8988T (cell line): ENCODE data around the gene C19orf38.
A peak's percentile ranks its signal among the peaks of the same experiment; 100 is the strongest.

Experiments
- DNase-seq: peaks from one replicate; pipeline ENCODE4 v3.0.0; 2011

The C19orf38 gene, protein sequence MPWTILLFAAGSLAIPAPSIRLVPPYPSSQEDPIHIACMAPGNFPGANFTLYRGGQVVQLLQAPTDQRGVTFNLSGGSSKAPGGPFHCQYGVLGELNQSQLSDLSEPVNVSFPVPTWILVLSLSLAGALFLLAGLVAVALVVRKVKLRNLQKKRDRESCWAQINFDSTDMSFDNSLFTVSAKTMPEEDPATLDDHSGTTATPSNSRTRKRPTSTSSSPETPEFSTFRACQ

DNA sequence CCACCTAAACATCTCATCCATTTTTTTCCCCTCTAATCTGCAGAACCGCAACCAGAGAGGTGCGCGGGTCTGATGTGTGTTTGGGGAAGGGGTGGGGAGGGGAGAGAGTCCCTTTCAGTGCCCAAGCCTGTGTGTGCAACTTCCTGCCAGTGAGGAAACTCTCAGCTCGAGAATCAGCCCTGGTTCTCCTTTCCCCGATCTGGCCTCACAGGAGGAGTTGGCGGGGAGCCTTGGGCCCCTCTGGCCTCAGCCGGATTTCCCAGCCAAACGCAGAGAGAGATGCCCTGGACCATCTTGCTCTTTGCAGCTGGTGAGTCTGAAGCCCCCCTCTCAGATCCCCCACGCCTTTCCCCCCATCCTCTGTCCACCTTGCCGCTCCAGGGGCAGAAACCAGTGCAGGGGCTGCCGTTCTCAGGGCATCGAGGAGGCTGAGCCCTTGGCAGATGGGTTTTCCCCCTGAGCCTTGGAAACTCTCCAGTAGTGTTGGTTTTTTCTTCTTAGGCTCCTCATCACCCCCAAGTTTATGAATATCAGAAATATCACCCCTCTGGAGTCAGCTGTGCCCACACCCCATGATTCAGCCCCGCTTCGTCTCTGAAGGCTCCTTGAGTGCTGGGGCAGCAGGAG lies at the start of gene C19orf38:
Gene C19orf38 (plus strand): TSS at position 186 of the 627 bp plus-strand sequence. CDS start 94 bp downstream, at position 280.
- no peak for DNase-seq

DNA sequence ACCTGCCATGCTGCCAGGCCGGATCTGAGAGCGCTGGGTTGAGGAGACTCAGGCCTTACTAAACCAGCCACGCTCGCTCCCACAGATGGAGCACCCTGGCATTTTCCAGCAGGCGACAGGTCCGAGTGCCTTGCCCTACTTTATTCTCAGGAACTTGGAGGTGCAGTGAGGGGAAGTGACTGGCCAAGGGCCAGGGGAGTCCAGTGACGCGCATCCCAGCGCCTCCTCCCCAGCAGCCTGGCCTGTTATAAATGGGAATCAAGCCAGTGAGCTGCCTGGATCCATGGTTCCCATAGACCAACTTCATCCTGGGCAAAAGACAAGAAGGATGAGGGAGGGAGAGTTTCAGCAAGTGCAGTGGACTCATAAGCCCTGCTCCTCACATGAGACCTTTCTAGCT lies 47.7 kb upstream of the C19orf38 start:
- DNase-seq, result no peak

DNA sequence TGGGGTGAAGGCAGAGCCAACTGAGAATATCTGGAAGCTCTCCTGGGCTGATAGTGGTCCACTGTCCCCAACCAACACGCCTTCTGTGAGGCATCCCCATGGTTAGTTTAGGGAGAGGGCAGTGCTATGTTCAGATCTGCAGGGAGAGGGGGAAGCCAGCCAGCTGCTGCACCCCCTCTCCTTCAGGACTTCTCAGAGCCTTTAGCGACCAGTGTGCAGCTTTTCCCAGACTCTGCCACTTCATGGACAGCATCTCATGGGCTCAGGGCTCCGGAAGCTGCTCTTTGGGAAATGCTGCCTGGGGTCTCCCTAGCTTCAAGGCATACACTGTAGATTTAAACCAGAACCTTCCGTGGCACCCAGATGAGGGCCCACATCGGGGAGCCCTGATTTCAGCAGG lies 45.7 kb upstream of the C19orf38 start:
- no peak for DNase-seq

DNA sequence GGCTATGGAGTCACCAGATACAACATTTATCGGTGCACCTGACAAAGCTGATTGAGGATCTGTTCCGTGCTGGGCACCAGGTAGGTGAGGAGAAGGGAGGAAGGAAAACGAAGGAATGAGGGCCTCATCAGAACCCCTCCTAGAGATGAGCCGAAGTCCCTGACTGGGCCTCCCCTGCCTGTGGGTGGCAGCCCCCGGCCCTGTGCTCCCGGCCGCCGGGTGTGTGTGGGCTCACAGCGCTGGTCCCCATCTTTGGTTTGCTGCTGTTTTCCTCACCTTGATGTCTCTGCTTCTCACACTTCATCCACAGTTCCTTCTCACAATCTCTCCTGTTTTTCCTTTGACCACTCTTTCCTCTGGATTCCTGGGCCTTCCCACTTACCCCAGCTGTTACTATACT lies 45.0 kb upstream of the C19orf38 start:
- DNase-seq, result no peak

DNA sequence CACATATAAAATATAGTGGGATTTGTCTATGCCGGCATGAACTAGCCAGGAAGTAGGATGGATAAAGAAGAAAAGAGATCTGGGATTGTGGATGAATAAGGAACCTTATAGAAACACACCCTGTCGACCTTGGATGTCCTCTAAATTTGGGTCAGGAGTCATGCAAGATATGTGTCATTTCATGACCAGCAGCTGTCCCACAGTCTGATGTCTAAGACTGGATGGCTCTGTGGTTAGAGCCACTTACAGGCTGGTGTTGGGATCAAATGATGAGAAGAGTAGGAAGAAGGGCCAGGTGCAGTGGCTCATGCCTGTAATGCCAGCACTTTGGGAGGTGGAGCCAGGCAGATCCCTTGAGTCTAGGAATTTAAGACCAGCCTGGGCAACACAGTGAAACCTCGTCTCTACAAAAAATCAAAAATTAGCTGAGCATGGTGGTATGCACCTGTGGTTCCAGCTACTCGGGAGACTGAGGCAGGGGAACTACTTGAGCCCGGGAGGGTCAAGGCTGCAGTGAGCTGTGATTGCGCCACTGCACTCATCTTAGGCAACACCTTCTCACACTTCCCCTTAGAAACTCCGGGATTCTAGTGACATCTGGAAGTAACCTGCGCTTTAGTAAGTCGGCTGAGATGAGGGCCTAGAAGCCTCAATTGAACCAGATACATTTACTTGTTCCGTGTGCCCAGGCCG lies 43.0 kb upstream of the C19orf38 start:
- DNase-seq, result no peak

DNA sequence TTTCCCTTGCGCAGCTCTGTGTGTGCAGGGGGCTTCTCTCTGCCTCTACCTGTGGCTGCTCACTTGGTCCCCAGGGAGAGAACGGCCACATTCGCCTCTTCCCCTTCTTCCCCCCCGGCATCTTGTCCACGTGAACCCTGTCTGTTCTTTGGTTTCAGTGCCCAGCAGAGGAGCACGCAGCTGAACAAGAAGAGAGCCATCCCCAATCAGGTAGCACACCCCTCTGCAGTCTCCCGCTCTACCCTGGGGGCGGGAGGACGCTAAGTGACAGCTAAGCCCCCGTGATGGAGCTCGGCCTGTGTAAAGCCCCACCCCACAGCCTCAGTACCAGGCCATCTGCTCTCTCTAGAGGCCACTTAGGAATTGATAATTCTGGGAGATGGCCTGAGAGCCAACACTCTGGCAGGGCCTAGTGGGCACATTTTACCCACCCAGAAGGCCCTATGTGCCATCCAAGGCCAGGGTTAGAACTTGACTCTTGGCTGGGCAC lies 42.4 kb upstream of the C19orf38 start:
- DNase-seq, result no peak

DNA sequence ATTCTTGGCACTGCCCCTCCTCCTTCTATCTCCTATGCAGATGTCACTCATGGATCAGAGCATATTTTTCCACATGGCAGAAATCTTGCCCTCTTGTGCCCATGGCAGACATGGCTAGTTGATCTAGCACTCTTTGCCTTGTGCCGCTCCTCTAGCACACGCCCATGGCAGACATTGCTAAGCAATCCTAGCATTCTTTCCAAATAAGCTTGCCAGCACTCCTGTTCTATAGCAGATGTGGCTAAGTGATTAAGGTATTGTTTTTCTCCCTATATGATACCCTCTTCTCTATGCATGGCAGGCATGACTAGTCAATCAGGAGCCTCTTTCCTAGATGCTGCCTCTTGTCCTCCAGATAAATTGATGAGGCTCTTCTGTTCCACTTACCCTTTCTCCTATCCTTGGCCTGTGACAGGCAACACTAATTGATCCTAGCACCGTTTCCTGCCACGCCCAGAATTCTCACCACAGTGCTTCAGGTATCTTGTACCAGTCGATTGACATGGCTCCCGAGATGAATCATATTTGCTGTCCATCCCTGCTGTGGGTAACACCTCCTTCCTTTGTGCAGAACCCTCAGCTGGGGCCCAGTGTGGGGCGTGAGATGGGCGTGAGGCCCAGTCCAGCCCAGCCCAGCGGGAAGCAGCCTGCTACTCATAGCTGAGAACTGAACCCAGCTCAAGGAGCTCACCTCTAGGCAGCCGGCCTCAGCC lies 39.1 kb upstream of the C19orf38 start:
- DNase-seq, result no peak

DNA sequence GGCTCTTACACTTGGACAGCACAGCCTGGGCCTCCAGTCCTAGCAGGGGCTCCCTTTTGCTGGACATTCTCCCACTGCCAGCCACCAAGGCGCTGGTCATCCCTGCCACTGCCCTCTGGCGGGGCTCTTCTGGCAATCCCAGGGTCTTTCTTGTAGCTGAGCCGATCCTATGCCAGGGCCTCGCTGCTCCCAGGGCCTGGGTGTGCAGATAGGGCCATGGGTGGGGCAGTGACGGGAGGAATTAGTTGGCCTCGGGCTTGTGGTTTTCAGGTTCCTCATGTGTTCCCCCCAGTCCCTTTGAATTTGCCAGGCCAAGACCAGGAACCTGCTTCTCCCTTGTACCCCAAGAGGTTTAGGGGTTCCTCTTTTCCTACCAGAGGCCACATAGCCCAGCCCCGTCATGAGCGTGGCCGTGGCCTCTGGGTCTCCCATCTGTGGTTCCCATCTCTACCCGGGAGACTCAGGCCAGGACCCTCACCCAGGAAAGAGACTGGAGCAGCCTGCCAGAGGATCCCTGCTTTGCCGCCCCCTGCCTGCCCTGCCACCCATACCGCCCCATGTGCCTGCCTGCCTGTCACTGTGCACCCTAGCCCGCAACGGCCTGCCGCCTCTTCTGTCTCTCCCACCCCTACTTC lies 38.4 kb upstream of the C19orf38 start:
- no peak for DNase-seq

DNA sequence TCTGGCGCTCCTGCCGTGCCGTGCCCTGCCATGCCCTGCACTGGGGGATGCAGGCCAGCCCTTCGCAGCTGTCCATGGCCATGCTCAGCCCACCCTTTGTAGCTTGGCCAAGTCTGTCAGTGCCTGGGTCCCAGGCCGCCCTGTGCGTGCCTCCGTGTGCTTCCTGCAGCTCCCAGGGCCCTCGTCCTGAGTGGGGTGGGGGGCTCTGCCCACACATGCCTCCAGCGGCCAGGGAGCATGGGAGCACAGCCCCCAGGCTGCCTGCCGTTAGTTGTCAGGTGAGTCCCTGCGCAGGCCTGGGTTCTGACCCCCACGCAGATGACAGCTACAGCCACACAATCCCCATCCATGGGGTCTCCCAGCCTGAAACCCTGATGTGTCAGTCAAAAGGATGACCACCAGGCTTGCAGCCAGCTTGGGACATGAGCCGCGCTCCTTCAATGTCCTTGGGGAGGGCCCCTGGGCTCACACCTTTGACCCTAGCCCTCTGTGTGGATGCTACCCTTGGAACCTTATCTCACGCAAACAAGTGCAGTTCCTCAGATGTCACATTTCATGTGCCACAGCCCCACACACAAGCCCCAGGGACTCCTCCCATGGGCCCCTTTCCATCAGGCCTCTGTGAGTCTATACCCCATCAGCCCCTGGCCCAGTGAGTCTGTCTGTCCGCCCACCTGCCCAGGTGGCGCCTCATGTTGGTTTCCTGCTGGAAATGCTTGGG lies 36.7 kb upstream of the C19orf38 start:
- DNase-seq, result no peak

DNA sequence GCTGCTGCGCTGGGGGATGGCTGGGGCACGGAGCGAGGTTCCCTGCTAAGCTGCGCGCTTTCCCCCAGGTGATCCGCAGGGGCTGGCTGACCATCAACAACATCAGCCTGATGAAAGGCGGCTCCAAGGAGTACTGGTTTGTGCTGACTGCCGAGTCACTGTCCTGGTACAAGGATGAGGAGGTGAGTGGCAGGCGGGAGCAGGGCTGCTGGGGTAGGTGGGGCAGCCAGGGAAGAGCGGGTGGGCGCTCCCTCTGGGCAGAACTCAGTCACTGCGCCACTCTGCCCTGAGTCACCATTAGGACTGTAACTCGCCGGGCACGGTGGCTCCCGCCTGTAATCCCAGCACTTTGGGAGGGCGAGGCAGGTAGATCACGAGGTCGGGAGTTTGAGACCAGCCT lies 36.0 kb upstream of the C19orf38 start:
- no peak for DNase-seq

DNA sequence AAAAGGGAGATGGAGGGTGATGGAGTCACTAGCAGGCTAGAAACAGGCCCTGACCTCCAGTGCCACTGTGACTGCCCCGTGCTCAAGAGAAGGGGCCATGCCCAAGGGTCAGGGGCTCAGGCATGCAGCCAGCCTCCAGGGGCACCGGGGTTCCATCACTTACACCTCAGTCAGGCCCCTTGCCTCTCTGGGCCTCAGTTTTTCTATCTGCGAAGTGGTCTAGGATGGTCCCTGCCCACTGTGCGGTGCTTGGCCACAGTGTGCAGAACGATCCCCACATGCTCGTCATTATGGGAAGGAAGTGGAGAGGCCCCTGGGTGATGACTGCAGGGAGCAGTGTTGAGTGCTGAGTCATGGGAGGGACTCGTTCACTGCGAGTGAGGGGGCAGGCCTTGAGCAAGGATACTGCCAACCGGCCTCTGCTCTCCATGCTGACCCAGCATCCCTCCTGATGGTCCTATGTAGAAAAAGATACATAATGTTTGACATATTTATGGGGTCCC lies 35.3 kb upstream of the C19orf38 start:
- peak; percentile 91 for DNase-seq

DNA sequence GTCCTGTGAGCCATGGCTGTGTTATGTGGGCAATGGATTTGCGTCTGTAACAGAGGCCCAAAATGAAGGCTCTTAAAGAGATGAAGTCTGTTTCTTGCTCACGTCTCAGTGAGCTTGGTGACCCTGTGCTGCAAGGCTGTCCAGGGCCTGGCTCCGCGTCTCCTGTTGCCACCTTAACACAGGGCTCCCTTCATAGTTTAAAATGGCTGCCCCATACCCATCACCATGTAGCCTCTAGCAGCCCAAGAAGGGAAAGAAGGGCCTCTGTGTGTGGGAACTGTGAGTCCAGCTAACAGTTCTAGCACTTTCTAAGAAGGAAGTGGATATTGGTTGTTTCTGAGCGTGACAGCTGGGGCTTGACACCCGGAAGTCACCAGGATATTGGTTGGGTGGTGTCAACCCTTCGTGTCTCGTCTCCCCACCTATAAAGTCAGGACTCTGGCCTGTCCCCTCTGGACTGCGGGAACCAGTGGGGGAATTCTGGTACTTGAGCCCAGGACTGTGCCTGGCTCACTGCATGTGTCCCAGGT lies 33.1 kb upstream of the C19orf38 start:
- DNase-seq, result no peak

DNA sequence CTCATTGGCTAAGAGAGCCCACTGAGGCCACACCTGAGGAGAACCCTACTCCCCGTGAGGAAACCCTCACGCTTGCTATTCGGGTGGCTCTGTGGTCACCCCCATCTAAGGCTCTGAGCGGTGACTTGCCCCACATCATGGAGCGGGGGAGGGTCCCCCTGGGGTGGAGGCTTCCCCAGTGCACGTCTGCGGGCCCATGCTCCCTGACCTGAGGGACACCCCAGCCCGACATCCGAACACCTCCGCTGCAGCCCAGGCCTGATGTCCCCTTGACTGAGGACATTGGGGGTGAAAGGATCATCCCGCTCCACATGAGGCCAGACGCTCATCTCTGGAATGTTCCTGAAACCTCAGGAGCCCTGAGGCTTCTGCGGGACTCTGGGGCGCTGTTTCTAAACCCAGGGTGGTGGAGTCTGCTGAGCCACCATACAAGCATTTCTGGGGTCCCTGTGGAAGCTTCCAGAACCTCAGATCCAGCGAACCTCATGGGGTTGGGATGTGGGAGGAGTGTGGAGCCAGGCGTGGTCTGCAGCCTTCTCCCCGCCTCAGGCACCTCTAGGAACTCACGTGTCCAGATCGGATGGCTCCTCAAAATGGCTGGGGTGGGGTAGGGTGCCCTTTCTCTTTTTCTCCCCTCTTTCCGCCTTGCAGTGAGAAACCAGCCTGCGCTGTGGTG lies 32.1 kb upstream of the C19orf38 start:
- DNase-seq, result no peak

DNA sequence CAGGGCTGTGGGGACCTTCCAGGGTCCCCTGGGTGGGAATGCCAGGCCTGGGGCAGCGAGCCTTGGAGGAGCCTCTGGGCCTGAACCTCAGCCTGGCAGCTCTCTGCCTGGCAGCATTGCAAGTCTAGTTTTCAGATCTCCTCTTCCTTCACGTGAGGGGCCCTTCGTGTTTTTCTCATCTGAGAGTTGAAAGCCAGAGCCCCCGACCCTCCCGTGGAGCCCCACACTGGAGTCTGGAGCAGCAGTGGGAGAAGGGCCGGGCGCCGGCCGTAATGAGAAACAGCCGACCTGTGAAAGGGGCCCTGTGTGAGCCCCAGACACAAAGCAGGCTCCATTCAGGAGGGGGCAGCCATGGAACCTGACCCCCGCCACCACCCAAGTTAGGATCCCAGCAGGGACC lies 31.5 kb upstream of the C19orf38 start:
- DNase-seq, result no peak

DNA sequence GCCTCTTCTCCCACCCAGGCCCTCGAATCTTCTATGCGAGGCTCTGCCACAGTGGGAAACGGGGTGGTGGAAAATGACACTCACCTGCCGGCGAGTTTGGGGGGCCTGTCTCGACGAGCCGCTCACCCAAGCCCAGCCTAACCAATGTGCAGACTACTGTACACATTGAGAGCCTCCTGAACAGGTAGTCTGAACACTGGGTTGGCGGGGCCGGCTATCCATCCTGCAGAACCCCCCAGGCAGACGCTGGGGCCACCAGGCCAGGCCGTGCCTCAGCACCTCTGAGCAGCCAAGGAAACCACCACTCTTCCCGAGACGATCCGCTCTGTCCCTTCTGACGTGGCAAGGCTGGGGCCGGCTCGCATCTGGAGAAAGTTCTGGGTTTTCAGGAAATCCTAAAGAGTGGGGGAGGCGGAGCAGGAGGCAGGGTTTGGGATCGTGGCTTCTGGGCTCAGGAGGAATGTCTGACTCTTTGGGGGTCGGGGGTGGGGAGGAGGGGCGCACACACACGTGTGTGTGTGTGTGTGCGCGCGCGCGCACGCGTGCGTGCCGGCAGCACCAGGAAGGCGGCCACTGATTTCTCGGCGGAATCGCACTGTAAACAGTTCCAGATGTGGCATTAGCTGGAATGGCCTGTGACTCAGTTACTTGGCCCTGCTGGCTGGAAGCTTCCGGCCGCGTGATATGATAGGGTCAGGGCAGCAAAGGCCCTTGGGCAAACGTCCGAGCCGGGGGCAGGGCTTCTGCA lies 30.8 kb upstream of the C19orf38 start:
- no peak for DNase-seq

DNA sequence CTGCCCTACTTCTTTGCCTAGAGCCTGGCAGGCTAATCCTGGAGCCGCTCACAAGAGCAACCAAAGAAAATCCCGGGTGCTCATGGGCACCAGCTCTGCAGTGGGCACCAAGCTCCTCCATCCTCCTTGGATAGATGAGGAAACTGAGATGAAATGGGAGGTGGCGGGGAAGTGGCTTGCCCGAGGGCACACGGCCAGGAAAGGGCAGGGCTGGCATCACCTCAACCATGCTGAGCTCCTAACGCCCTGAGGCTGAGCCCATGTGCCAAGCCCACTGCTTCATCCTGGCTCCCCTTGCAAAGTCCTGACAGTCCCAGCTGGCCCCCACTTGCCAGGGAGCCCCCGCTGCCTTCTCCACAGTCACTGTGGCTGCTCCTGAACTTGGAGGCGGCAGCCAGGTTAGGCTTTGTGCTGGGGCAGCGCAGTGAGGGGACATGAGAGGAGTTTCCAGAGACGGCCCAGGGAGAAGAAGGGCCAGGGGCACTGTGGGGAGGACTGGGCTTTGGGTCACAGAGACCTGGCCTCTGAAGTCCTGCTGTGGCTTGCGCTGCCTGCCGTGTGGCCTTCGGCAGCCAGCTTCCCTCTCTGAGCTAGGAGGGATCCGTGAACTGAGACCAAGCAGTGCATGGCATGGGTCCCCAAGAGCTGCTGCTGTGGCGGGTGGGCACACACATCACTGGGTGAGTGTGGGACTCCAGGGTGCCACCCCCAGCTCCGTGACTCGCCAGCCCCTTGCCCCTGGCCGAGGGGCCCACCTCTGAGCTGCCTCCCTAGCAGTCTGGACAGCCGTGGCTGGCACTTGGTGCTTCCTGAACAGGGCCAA lies 29.7 kb upstream of the C19orf38 start:
- no peak for DNase-seq

DNA sequence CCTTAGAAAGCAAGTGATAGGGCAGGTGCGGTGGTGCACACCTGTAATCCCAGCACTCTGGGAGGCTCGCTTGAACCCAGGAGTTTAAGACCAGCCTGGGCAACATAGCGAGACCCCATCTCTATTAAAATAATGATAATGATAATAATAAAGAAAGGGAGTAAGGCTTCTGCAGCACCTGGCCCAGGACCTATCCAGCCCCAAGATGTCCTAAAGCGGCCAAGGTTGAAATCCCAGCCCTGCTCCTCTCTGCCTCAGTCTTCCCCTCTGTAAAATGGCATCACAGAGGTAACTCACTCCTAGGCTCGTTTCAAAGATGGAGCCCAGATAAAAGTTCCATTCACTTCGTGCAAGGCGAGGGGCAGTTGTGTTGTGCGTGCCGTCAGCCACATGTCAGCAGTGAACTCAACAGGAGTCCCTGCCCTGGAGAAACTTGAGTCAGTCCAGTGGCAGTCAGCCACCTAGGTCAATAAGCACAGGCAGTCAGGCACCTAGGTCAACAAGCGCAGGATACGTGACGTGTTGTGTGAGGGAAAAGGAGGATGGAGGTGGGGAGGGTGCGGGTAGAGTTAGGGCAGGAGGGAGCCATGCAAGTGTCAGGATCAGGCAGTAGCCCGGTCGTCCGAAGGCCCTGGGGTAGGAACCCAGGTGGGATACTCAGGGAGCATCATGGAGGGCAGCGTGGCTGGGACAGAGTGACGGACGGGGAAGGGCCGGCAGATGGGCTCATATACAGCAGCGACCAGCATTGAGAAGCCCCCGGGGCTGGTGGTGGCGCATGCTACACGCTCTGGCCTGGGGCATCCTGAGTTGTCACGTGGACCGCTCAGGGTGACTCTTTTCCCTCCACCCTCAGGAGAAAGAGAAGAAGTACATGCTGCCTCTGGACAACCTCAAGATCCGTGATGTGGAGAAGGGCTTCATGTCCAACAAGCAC lies 28.8 kb upstream of the C19orf38 start:
- DNase-seq, result no peak

DNA sequence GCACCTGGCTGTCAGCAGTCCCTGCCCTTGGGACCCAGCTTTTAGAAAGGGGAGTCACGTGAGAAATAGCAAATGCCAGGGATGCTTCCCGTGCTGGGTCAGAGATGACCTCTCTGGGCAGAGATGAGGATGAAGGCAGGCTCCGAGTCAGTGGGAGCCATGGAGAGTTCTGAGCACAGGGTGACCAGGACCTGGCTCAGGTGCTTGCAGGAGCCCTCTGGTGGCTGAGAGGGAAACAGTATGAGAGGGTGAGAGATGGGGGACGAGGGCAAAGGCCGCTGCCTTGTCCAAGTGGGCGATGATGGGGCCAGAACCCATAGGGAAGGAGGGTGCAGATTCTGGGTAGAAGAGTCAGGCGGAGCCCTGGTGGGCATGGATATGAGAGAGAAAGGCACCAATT lies 28.0 kb upstream of the C19orf38 start:
- no peak for DNase-seq
